ENCODE data around the gene CTNNA3.

The CTNNA3 gene

GRCh38 chr10:66919248-66919647, 776.7 kb downstream of the CTNNA3 start:
- Histone ChIP-seq H3K36me3 (ENCODE audit: control insufficient read depth, insufficient read depth, low read length) (no peaks in the 10 kb centered on the region), H3K27ac (ENCODE audit: insufficient read depth, low read length, poor library complexity, severe bottlenecking) (no peak overlapping the region), H3K9me3 (ENCODE audit: control insufficient read depth, low read length) (no peaks in the 10 kb centered on the region), H3K4me1 (ENCODE audit: control insufficient read depth, insufficient read depth, low read length, poor library complexity, severe bottlenecking) (no peaks in the 10 kb centered on the region), H3K4me3 (ENCODE audit: insufficient read depth, low read depth, low read length, poor library complexity, severe bottlenecking) (no peak overlapping the region), H3K27me3 (replicated peaks; ENCODE audit: control insufficient read depth, insufficient read depth, low read length, poor library complexity, severe bottlenecking) (no peaks in the 10 kb centered on the region)
- DNase-seq = no peak

- Histone ChIP-seq H3K27me3 (replicated peaks; ENCODE audit: control insufficient read depth, insufficient read depth, low read length, poor library complexity, severe bottlenecking) (no peaks in the 10 kb centered on the region), H3K4me1 (ENCODE audit: control insufficient read depth, insufficient read depth, low read length, poor library complexity, severe bottlenecking) (no peaks in the 10 kb centered on the region), H3K36me3 (ENCODE audit: control insufficient read depth, insufficient read depth, low read length) (no peaks in the 10 kb centered on the region), H3K27ac (ENCODE audit: insufficient read depth, low read length, poor library complexity, severe bottlenecking) (no peak overlapping the region), H3K4me3 (ENCODE audit: insufficient read depth, low read depth, low read length, poor library complexity, severe bottlenecking) (no peak overlapping the region), H3K9me3 (ENCODE audit: control insufficient read depth, low read length) (no peaks in the 10 kb centered on the region)
- DNase-seq = no peak
These were observed 778.9 kb downstream of the CTNNA3 start for GRCh38 chr10:66917104-66917503.

- H3K27ac ChIP-seq (ENCODE audit: insufficient read depth, low read length, poor library complexity, severe bottlenecking) = no peak overlapping the region
- no peaks in the 10 kb centered on the region for H3K27me3 ChIP-seq (replicated peaks; ENCODE audit: control insufficient read depth, insufficient read depth, low read length, poor library complexity, severe bottlenecking)
- H3K36me3 ChIP-seq (ENCODE audit: control insufficient read depth, insufficient read depth, low read length) = no peaks in the 10 kb centered on the region
- H3K9me3 ChIP-seq (ENCODE audit: control insufficient read depth, low read length) = no peaks in the 10 kb centered on the region
- H3K4me3 ChIP-seq (ENCODE audit: insufficient read depth, low read depth, low read length, poor library complexity, severe bottlenecking) = no peak overlapping the region
- no peak for DNase-seq
- no peaks in the 10 kb centered on the region for H3K4me1 ChIP-seq (ENCODE audit: control insufficient read depth, insufficient read depth, low read length, poor library complexity, severe bottlenecking)
These were observed 780.0 kb downstream of the CTNNA3 start for GRCh38 chr10:66916030-66916429.

- Histone ChIP-seq H3K4me3 (ENCODE audit: insufficient read depth, low read depth, low read length, poor library complexity, severe bottlenecking) (no peak overlapping the region), H3K9me3 (ENCODE audit: control insufficient read depth, low read length) (no peaks in the 10 kb centered on the region)
- no peak for DNase-seq
These were observed 785.3 kb downstream of the CTNNA3 start for GRCh38 chr10:66910671-66911070.

GRCh38 chr10:66892871-66893270, 803.1 kb downstream of the CTNNA3 start:
- Histone ChIP-seq H3K27me3 (replicated peaks; ENCODE audit: control insufficient read depth, insufficient read depth, low read length, poor library complexity, severe bottlenecking) (no peaks in the 10 kb centered on the region), H3K36me3 (ENCODE audit: control insufficient read depth, insufficient read depth, low read length) (no peaks in the 10 kb centered on the region), H3K27ac (ENCODE audit: insufficient read depth, low read length, poor library complexity, severe bottlenecking) (no peak overlapping the region), H3K4me1 (ENCODE audit: control insufficient read depth, insufficient read depth, low read length, poor library complexity, severe bottlenecking) (no peaks in the 10 kb centered on the region), H3K4me3 (ENCODE audit: insufficient read depth, low read depth, low read length, poor library complexity, severe bottlenecking) (no peak overlapping the region), H3K9me3 (ENCODE audit: control insufficient read depth, low read length) (no peaks in the 10 kb centered on the region)
- DNase-seq = no peak

More at GRCh38 chr10:66910671-66911070, 785.3 kb downstream of the CTNNA3 start:
- Histone ChIP-seq H3K4me1 (ENCODE audit: control insufficient read depth, insufficient read depth, low read length, poor library complexity, severe bottlenecking) (no peaks in the 10 kb centered on the region), H3K27ac (ENCODE audit: insufficient read depth, low read length, poor library complexity, severe bottlenecking) (no peak overlapping the region), H3K27me3 (replicated peaks; ENCODE audit: control insufficient read depth, insufficient read depth, low read length, poor library complexity, severe bottlenecking) (no peaks in the 10 kb centered on the region), H3K36me3 (ENCODE audit: control insufficient read depth, insufficient read depth, low read length) (no peaks in the 10 kb centered on the region)

- Histone ChIP-seq H3K27ac (ENCODE audit: insufficient read depth, low read length, poor library complexity, severe bottlenecking) (no peak overlapping the region), H3K36me3 (ENCODE audit: control insufficient read depth, insufficient read depth, low read length) (no peaks in the 10 kb centered on the region), H3K4me1 (ENCODE audit: control insufficient read depth, insufficient read depth, low read length, poor library complexity, severe bottlenecking) (no peaks in the 10 kb centered on the region), H3K27me3 (replicated peaks; ENCODE audit: control insufficient read depth, insufficient read depth, low read length, poor library complexity, severe bottlenecking) (no peaks in the 10 kb centered on the region), H3K4me3 (ENCODE audit: insufficient read depth, low read depth, low read length, poor library complexity, severe bottlenecking) (no peak overlapping the region), H3K9me3 (ENCODE audit: control insufficient read depth, low read length) (no peaks in the 10 kb centered on the region)
- no peak for DNase-seq
These were observed 807.8 kb downstream of the CTNNA3 start for GRCh38 chr10:66888237-66888636.

- Histone ChIP-seq H3K27me3 (replicated peaks; ENCODE audit: control insufficient read depth, insufficient read depth, low read length, poor library complexity, severe bottlenecking) (no peaks in the 10 kb centered on the region), H3K36me3 (ENCODE audit: control insufficient read depth, insufficient read depth, low read length) (no peaks in the 10 kb centered on the region), H3K4me1 (ENCODE audit: control insufficient read depth, insufficient read depth, low read length, poor library complexity, severe bottlenecking) (no peaks in the 10 kb centered on the region), H3K4me3 (ENCODE audit: insufficient read depth, low read depth, low read length, poor library complexity, severe bottlenecking) (no peak overlapping the region), H3K9me3 (ENCODE audit: control insufficient read depth, low read length) (no peaks in the 10 kb centered on the region), H3K27ac (ENCODE audit: insufficient read depth, low read length, poor library complexity, severe bottlenecking) (no peak overlapping the region)
- no peak for DNase-seq
These were observed 809.1 kb downstream of the CTNNA3 start for GRCh38 chr10:66886848-66887247.

GRCh38 chr10:66882271-66882670, 813.7 kb downstream of the CTNNA3 start:
- DNase-seq = no peak
- Histone ChIP-seq H3K27me3 (replicated peaks; ENCODE audit: control insufficient read depth, insufficient read depth, low read length, poor library complexity, severe bottlenecking) (no peaks in the 10 kb centered on the region), H3K4me1 (ENCODE audit: control insufficient read depth, insufficient read depth, low read length, poor library complexity, severe bottlenecking) (no peaks in the 10 kb centered on the region), H3K27ac (ENCODE audit: insufficient read depth, low read length, poor library complexity, severe bottlenecking) (no peak overlapping the region), H3K9me3 (ENCODE audit: control insufficient read depth, low read length) (no peaks in the 10 kb centered on the region), H3K4me3 (ENCODE audit: insufficient read depth, low read depth, low read length, poor library complexity, severe bottlenecking) (no peak overlapping the region), H3K36me3 (ENCODE audit: control insufficient read depth, insufficient read depth, low read length) (no peaks in the 10 kb centered on the region)

GRCh38 chr10:66881814-66882213, 814.2 kb downstream of the CTNNA3 start:
- no peak overlapping the region for H3K4me3 ChIP-seq (ENCODE audit: insufficient read depth, low read depth, low read length, poor library complexity, severe bottlenecking)

GRCh38 chr10:66880826-66881225, 815.2 kb downstream of the CTNNA3 start:
- H3K27me3 ChIP-seq (replicated peaks; ENCODE audit: control insufficient read depth, insufficient read depth, low read length, poor library complexity, severe bottlenecking) = no peaks in the 10 kb centered on the region
- H3K4me1 ChIP-seq (ENCODE audit: control insufficient read depth, insufficient read depth, low read length, poor library complexity, severe bottlenecking) = no peaks in the 10 kb centered on the region
- no peak for DNase-seq
- H3K9me3 ChIP-seq (ENCODE audit: control insufficient read depth, low read length) = no peaks in the 10 kb centered on the region
- no peaks in the 10 kb centered on the region for H3K36me3 ChIP-seq (ENCODE audit: control insufficient read depth, insufficient read depth, low read length)
- no peak overlapping the region for H3K27ac ChIP-seq (ENCODE audit: insufficient read depth, low read length, poor library complexity, severe bottlenecking)
- H3K4me3 ChIP-seq (ENCODE audit: insufficient read depth, low read depth, low read length, poor library complexity, severe bottlenecking) = no peak overlapping the region

More at GRCh38 chr10:66881814-66882213, 814.2 kb downstream of the CTNNA3 start:
- no peaks in the 10 kb centered on the region for H3K4me1 ChIP-seq (ENCODE audit: control insufficient read depth, insufficient read depth, low read length, poor library complexity, severe bottlenecking)
- H3K27ac ChIP-seq (ENCODE audit: insufficient read depth, low read length, poor library complexity, severe bottlenecking) = no peak overlapping the region
- no peaks in the 10 kb centered on the region for H3K9me3 ChIP-seq (ENCODE audit: control insufficient read depth, low read length)
- no peak for DNase-seq
- no peaks in the 10 kb centered on the region for H3K27me3 ChIP-seq (replicated peaks; ENCODE audit: control insufficient read depth, insufficient read depth, low read length, poor library complexity, severe bottlenecking)
- no peaks in the 10 kb centered on the region for H3K36me3 ChIP-seq (ENCODE audit: control insufficient read depth, insufficient read depth, low read length)

- no peak overlapping the region for H3K4me3 ChIP-seq (ENCODE audit: insufficient read depth, low read depth, low read length, poor library complexity, severe bottlenecking)
- no peaks in the 10 kb centered on the region for H3K27me3 ChIP-seq (replicated peaks; ENCODE audit: control insufficient read depth, insufficient read depth, low read length, poor library complexity, severe bottlenecking)
- no peaks in the 10 kb centered on the region for H3K36me3 ChIP-seq (ENCODE audit: control insufficient read depth, insufficient read depth, low read length)
- H3K27ac ChIP-seq (ENCODE audit: insufficient read depth, low read length, poor library complexity, severe bottlenecking) = no peak overlapping the region
- H3K4me1 ChIP-seq (ENCODE audit: control insufficient read depth, insufficient read depth, low read length, poor library complexity, severe bottlenecking) = no peaks in the 10 kb centered on the region
- DNase-seq = no peak
- no peaks in the 10 kb centered on the region for H3K9me3 ChIP-seq (ENCODE audit: control insufficient read depth, low read length)
These were observed 815.7 kb downstream of the CTNNA3 start for GRCh38 chr10:66880292-66880691.
